Measurements from ENCODE around the gene SLC35B1. TPM values are rescaled to one million over a fixed set of nuclear protein-coding genes. Genes with fewer than 3 reads are reported as not detected.

The SLC35B1 gene
- total RNA-seq, 2 donors from 2014 or later, result 28.1 to 33.3 TPM

GRCh38 chr17:49715216-49715615 is 7.5 kb upstream of the SLC35B1 start:
- intact Hi-C loops (cut with DNase I), result loop anchor here in 1 of 2 donors (10.0 kb wide), 1 partner anchor 50 kb away; the partner anchor contains the start of gene FAM117A
- no peak for DNase-seq (ENCODE audit: low spot score)

- peak; percentile 61 for DNase-seq (ENCODE audit: low spot score)
- intact Hi-C loops (cut with DNase I), result loop anchor here in 1 of 2 donors (5.0 kb wide), 2 partner anchors 69 to 144 kb away; no protein-coding TSS in a partner anchor
Observed at GRCh38 chr17:49708515-49709183, 885 bp upstream of the SLC35B1 start.

GRCh38 chr17:49707246-49707607 is 537 bp downstream of the SLC35B1 start:
- intact Hi-C loops (cut with DNase I), result loop anchor here in 1 of 2 donors (5.0 kb wide), 2 partner anchors 70 to 145 kb away; no protein-coding TSS in a partner anchor

GRCh38 chr17:49705254-49705653 is 2.5 kb downstream of the SLC35B1 start:
- no peak for DNase-seq (ENCODE audit: low spot score)
- intact Hi-C loops (cut with DNase I), result loop anchor here in 1 of 2 donors (5.0 kb wide), 2 partner anchors 72 to 147 kb away; no protein-coding TSS in a partner anchor

More at GRCh38 chr17:49707246-49707607, 537 bp downstream of the SLC35B1 start:
- no peak for DNase-seq (ENCODE audit: low spot score)

GRCh38 chr17:49703557-49704277 is 4.0 kb downstream of the SLC35B1 start:
- intact Hi-C loops (cut with DNase I), result no loop called here
- DNase-seq (ENCODE audit: low spot score), result no peak

- intact Hi-C loops (cut with DNase I), result no loop called here
- DNase-seq (ENCODE audit: low spot score), result no peak
Observed at GRCh38 chr17:49700960-49701359, 6.8 kb downstream of the SLC35B1 start.

GRCh38 chr17:49699966-49700575 is 7.7 kb downstream of the SLC35B1 start:
- no peak for DNase-seq (ENCODE audit: low spot score)
- intact Hi-C loops (cut with DNase I), result loop anchor here (5.0 to 10.0 kb wide), 2 partner anchors 288 to 1785 kb away; partner anchors contain the start of gene PHB1 (in 1 of the 2)

- intact Hi-C loops (cut with DNase I), result loop anchor here (5.0 to 10.0 kb wide), 2 partner anchors 286 to 1783 kb away; partner anchors contain the start of gene PHB1 (in 1 of the 2)
- no peak for DNase-seq (ENCODE audit: low spot score)
Observed at GRCh38 chr17:49698005-49698404, 9.8 kb downstream of the SLC35B1 start.

- no peak for DNase-seq (ENCODE audit: low spot score)
- intact Hi-C loops (cut with DNase I), result loop anchor here (5.0 to 10.0 kb wide), 2 partner anchors 284 to 1781 kb away; partner anchors contain the start of gene PHB1 (in 1 of the 2)
Observed at GRCh38 chr17:49696233-49696761, 11.5 kb downstream of the SLC35B1 start.

GRCh38 chr17:49695698-49696232 is 12.0 kb downstream of the SLC35B1 start:
- intact Hi-C loops (cut with DNase I), result loop anchor here (2.0 to 10.0 kb wide), 3 partner anchors 125 to 1781 kb away; partner anchors contain the start of gene PHB1 (in 1 of the 2)
- DNase-seq (ENCODE audit: low spot score), result no peak

GRCh38 chr17:49694847-49695697 is 12.7 kb downstream of the SLC35B1 start:
- intact Hi-C loops (cut with DNase I), result loop anchor here (2.0 to 10.0 kb wide), 3 partner anchors 124 to 1780 kb away; partner anchors contain the start of gene PHB1 (in 1 of the 2)
- DNase-seq (ENCODE audit: low spot score), result no peak

GRCh38 chr17:49692751-49693150 is 15.0 kb downstream of the SLC35B1 start:
- intact Hi-C loops (cut with DNase I), result loop anchor here (2.0 to 10.0 kb wide), 2 partner anchors 122 to 1778 kb away; no protein-coding TSS in a partner anchor

GRCh38 chr17:49691677-49692191 is 16.0 kb downstream of the SLC35B1 start:
- intact Hi-C loops (cut with DNase I), result loop anchor here (2.0 to 10.0 kb wide), 2 partner anchors 121 to 1777 kb away; no protein-coding TSS in a partner anchor

More at GRCh38 chr17:49692751-49693150, 15.0 kb downstream of the SLC35B1 start:
- no peak for DNase-seq (ENCODE audit: low spot score)

GRCh38 chr17:49691086-49691676 is 16.6 kb downstream of the SLC35B1 start:
- intact Hi-C loops (cut with DNase I), result loop anchor here in 1 of 2 donors (10.0 kb wide), 1 partner anchor 1776 kb away; no protein-coding TSS in a partner anchor
- peak; percentile 88 for DNase-seq (ENCODE audit: low spot score)

More at GRCh38 chr17:49691677-49692191, 16.0 kb downstream of the SLC35B1 start:
- DNase-seq (ENCODE audit: low spot score), result peak; percentile 70

- intact Hi-C loops (cut with DNase I), result loop anchor here in 1 of 2 donors (10.0 kb wide), 1 partner anchor 1775 kb away; no protein-coding TSS in a partner anchor
- no peak for DNase-seq (ENCODE audit: low spot score)
Observed at GRCh38 chr17:49690256-49690655, 17.5 kb downstream of the SLC35B1 start.

- intact Hi-C loops (cut with DNase I), result loop anchor here in 1 of 2 donors (5.0 kb wide), 1 partner anchor 57 kb away; no protein-coding TSS in a partner anchor
- DNase-seq (ENCODE audit: low spot score), result no peak
Observed at GRCh38 chr17:49688848-49689247, 18.9 kb downstream of the SLC35B1 start.

Data from posterior vena cava (tissue), 2 donors.